Nephron (organoid): ENCODE results near the gene KRTAP2-1.

Experiments
- H3K27ac Mint-ChIP-seq, 3 experiments: 2 replicates each; pipeline ENCODE4 v1.8.0; 2020; ENCODE audit warnings: mixed read lengths in 3 of 3, mild to moderate bottlenecking in 2 of 3, moderate library complexity in 1 of 3
- H3K27me3 Mint-ChIP-seq: 2 replicates; pipeline ENCODE4 v1.8.0; 2021; ENCODE audit warnings: low read depth, mild to moderate bottlenecking, moderate library complexity, mixed read lengths
- H3K36me3 Mint-ChIP-seq: 2 replicates; pipeline ENCODE4 v1.8.0; 2020; ENCODE audit warnings: low read depth, mixed read lengths
- H3K4me1 Mint-ChIP-seq: 2 replicates; pipeline ENCODE4 v1.8.0; 2020; ENCODE audit warnings: mixed read lengths
- H3K4me3 Mint-ChIP-seq, 3 experiments: 2 replicates each; pipeline ENCODE4 v1.8.0; 2020; ENCODE audit warnings: mild to moderate bottlenecking in 3 of 3, mixed read lengths in 3 of 3, moderate library complexity in 2 of 3
- H3K9me3 Mint-ChIP-seq: 2 replicates; pipeline ENCODE4 v1.8.0; 2020; ENCODE audit warnings: mixed read lengths
- TF ChIP-seq, protein P1 (sequence below), 3 experiments: fragments of 200-600 bp; sonication (generic); IDR thresholded peaks; one replicate each; pipeline ENCODE4 v1.5.0; 2021; ENCODE audit warnings: antibody characterized with exemption in 3 of 3; ENCODE audit not compliant: unreplicated experiment in 3 of 3

Gene KRTAP2-1

GRCh38 chr17:41024697-41025096, 22.4 kb downstream of the KRTAP2-1 start:
- Mint-ChIP-seq H3K4me3 (no peak overlapping the region), H3K4me1 (no peaks in the 10 kb centered on the region), H3K36me3 (no peaks in the 10 kb centered on the region), H3K27me3 (no peaks in the 10 kb centered on the region), H3K27ac (peak overlapping the region in 1 of 3 experiments; percentile 40), H3K9me3 (peaks cover 8% of the 10 kb centered on the region)
- TF ChIP-seq, protein P1, sequence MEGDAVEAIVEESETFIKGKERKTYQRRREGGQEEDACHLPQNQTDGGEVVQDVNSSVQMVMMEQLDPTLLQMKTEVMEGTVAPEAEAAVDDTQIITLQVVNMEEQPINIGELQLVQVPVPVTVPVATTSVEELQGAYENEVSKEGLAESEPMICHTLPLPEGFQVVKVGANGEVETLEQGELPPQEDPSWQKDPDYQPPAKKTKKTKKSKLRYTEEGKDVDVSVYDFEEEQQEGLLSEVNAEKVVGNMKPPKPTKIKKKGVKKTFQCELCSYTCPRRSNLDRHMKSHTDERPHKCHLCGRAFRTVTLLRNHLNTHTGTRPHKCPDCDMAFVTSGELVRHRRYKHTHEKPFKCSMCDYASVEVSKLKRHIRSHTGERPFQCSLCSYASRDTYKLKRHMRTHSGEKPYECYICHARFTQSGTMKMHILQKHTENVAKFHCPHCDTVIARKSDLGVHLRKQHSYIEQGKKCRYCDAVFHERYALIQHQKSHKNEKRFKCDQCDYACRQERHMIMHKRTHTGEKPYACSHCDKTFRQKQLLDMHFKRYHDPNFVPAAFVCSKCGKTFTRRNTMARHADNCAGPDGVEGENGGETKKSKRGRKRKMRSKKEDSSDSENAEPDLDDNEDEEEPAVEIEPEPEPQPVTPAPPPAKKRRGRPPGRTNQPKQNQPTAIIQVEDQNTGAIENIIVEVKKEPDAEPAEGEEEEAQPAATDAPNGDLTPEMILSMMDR (IDR thresholded peaks at IDR 0.05; ENCODE audit: unreplicated experiment in 3 of 3) = no peak

DNA sequence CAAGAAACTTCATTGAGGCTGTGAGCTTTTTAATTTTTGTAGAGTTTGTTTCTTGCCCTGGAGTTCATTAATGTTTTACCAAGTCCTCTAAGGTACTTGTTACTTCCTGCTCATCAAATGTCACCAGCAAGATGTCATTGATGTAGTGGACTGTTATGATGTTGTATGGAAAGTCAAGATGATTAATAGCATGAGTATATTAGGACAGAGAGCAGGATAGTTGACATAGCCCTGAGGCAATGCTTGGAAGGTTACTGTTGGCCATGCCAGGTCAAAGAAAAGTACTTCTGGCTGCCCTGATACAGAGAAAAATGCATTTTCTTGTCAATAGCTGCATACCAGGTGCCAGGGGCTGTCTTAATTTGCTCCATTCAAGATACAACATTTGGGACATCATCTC, 26.8 kb downstream of the KRTAP2-1 start:
- no peak overlapping the region for H3K4me3 Mint-ChIP-seq
- no peaks in the 10 kb centered on the region for H3K4me1 Mint-ChIP-seq
- TF ChIP-seq, protein P1 (IDR thresholded peaks at IDR 0.05; ENCODE audit: unreplicated experiment in 3 of 3) = no peak
- H3K9me3 Mint-ChIP-seq = peaks cover 10% of the 10 kb centered on the region
- no peak overlapping the region for H3K27ac Mint-ChIP-seq
- no peaks in the 10 kb centered on the region for H3K27me3 Mint-ChIP-seq
- H3K36me3 Mint-ChIP-seq = no peaks in the 10 kb centered on the region

DNA sequence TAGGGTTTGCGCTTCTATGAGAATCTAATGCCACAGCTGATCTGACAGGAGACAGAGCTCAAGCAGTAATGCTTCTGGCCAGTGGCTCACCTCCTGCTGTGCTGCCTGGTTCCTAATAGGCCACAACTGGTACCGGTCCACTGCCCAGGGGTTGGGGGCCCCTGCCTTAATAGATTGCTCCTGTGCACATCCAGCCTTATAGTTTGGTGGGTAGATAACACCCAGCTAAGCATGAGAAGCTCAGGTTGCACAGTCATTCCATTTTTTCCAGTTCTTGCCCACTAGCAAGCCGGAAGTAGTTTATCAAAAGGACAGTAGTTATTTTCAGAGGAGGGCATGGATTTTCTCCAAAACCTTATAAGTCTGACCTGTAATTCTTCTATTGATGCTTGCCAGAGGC, 27.7 kb downstream of the KRTAP2-1 start:
- H3K4me1 Mint-ChIP-seq = no peaks in the 10 kb centered on the region
- H3K36me3 Mint-ChIP-seq = no peaks in the 10 kb centered on the region
- H3K4me3 Mint-ChIP-seq = no peak overlapping the region
- peaks cover 10% of the 10 kb centered on the region for H3K9me3 Mint-ChIP-seq
- TF ChIP-seq, protein P1 (IDR thresholded peaks at IDR 0.05; ENCODE audit: unreplicated experiment in 3 of 3) = no peak
- no peak overlapping the region for H3K27ac Mint-ChIP-seq
- no peaks in the 10 kb centered on the region for H3K27me3 Mint-ChIP-seq

GRCh38 chr17:41018541-41018940, 28.6 kb downstream of the KRTAP2-1 start:
- no peak overlapping the region for H3K4me3 Mint-ChIP-seq
- no peak overlapping the region for H3K27ac Mint-ChIP-seq
- TF ChIP-seq, protein P1 (IDR thresholded peaks at IDR 0.05; ENCODE audit: unreplicated experiment in 3 of 3) = no peak
- H3K27me3 Mint-ChIP-seq = no peaks in the 10 kb centered on the region
- peaks cover 3% of the 10 kb centered on the region for H3K4me1 Mint-ChIP-seq
- H3K36me3 Mint-ChIP-seq = no peaks in the 10 kb centered on the region
- peaks cover 10% of the 10 kb centered on the region for H3K9me3 Mint-ChIP-seq

DNA sequence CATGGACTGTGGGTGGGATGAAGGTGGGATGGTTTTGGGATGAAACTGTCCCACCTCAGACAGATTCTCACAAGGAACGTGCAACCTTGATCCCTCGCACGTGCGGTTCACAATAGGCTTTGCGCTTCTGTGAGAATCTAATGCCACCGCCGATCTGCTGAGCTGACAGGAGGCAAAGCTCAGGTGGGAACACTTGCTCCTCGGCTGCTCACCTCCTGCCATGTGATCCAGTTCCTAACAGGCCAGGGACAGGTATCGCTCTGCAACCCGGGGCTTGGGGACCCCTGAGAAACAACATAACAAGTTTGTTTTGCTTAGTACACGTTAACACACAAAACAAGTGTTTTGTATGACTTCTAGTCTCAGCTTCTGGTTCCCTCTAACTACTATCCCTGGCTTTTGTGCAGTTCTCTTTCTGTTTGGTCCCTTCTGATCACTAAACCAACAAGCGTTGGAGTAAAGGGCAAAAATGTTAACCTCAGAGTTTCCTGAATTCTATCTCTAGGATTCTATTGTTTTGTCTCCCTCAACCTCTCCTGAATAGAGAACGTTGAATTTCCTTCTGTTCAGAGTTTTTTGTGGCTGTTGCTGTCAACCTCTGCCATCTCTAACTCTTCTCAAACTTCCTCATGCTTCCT, 30.4 kb downstream of the KRTAP2-1 start:
- TF ChIP-seq, protein P1 (IDR thresholded peaks at IDR 0.05; ENCODE audit: unreplicated experiment in 3 of 3) = no peak
- Mint-ChIP-seq H3K4me1 (peaks cover 16% of the 10 kb centered on the region), H3K36me3 (no peaks in the 10 kb centered on the region), H3K4me3 (no peak overlapping the region), H3K27me3 (no peaks in the 10 kb centered on the region), H3K27ac (no peak overlapping the region), H3K9me3 (peaks cover 6% of the 10 kb centered on the region)

DNA sequence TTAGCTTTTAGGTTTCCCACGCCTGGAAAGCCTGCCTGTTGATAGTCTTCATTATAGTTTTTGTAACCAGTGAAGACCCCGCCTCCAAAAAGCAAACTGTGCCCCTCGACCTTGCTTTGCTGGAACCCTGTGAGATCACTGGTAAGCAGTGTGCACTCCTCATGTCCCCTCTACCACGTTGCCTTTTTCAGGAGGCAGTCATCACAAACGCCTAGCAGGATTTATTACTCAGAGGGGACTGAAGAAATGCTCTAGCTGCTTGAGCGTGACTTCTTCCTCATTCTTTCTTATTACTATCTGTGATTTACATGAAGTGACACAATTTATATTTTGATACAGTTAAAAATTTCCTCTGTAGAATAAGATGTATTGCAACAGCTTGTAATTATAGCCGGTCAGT, 31.7 kb downstream of the KRTAP2-1 start:
- Mint-ChIP-seq H3K36me3 (no peaks in the 10 kb centered on the region), H3K4me1 (peaks cover 19% of the 10 kb centered on the region), H3K4me3 (no peak overlapping the region), H3K27ac (no peak overlapping the region), H3K9me3 (peaks cover 2% of the 10 kb centered on the region), H3K27me3 (no peaks in the 10 kb centered on the region)
- TF ChIP-seq, protein P1 (IDR thresholded peaks at IDR 0.05; ENCODE audit: unreplicated experiment in 3 of 3) = no peak
